H1 (cell line): ENCODE measurements around the gene TMPRSS9. TPM values are rescaled to one million over a fixed set of nuclear protein-coding genes. Genes with fewer than 3 reads are reported as not detected.

Experiments used
- CTCF ChIA-PET: fragments of 300-600 bp; sonication (Branson Sonifier 250); formaldehyde crosslinking; loops from one replicate; lab custom pipeline; 2021; ENCODE audit not compliant: partially characterized antibody; lab: Charles Lee
- POLR2A ChIA-PET: fragments of 300-600 bp; sonication (Branson Sonifier 250); formaldehyde crosslinking; loops from one replicate; lab custom pipeline; 2021; ENCODE audit warnings: inconsistent platforms; ENCODE audit not compliant: partially characterized antibody; lab: Charles Lee
- DNase-seq, 2 experiments: peaks; one replicate each; pipeline versions ENCODE4 v3.0.0 to v3.0.0-alpha.2; 2010 to 2022; ENCODE audit warnings: low spot score in 2 of 2, low read depth in 1 of 2, mixed read lengths in 1 of 2
- FAIRE-seq: peaks from 2 replicates; lab custom pipeline; 2011; peaks lifted over from hg19 to GRCh38; lab: Jason Lieb, UNC
- H2AFZ ChIP-seq: 2 replicates; pipeline ENCODE4 v1.8.1; 2012; ENCODE audit warnings: low read length, inconsistent platforms
- H2AK5ac ChIP-seq: 2 replicates; pipeline ENCODE4 v1.6.1; 2013; ENCODE audit warnings: low read depth, low read length
- H2BK120ac ChIP-seq: replicated peaks from 2 replicates; pipeline ENCODE3; 2013; ENCODE audit warnings: low read depth, low read length, inconsistent platforms
- H2BK12ac ChIP-seq: 2 replicates; pipeline ENCODE4 v1.6.1; 2013; ENCODE audit warnings: low read depth, low read length
- H2BK15ac ChIP-seq: 2 replicates; pipeline ENCODE4 v1.6.1; 2013; ENCODE audit warnings: low read length
- H2BK20ac ChIP-seq: 2 replicates; pipeline ENCODE4 v1.6.1; 2013; ENCODE audit warnings: low read length
- H2BK5ac ChIP-seq: 2 replicates; pipeline ENCODE4 v1.6.1; 2013; ENCODE audit warnings: low read depth, low read length
- H3K14ac ChIP-seq: 2 replicates; pipeline ENCODE4 v1.6.1; 2013; ENCODE audit warnings: inconsistent platforms; ENCODE audit not compliant: insufficient read length
- H3K18ac ChIP-seq: 2 replicates; pipeline ENCODE4 v1.6.1; 2013; ENCODE audit warnings: low read length; ENCODE audit errors: extremely low read depth
- H3K23ac ChIP-seq: 2 replicates; pipeline ENCODE4 v1.6.1; 2013; ENCODE audit warnings: inconsistent platforms; ENCODE audit not compliant: insufficient read length
- H3K23me2 ChIP-seq: 2 replicates; pipeline ENCODE4 v1.6.1; 2013; ENCODE audit warnings: low read depth, low read length
- H3K27ac ChIP-seq: 2 replicates; pipeline ENCODE4 v1.6.1; 2011; ENCODE audit warnings: low read depth, low read length, inconsistent platforms
- H3K27me3 ChIP-seq, 4 experiments: replicated peaks in 1 of 4; 1 replicate in 1 of 4; 2 replicates in 3 of 4; pipeline versions ENCODE4 v1.6.1 to v1.8.1; 2011 to 2013; ENCODE audit warnings: low read length in 3 of 4, mild to moderate bottlenecking in 3 of 4, inconsistent platforms in 2 of 4, mixed read lengths in 2 of 4, moderate library complexity in 1 of 4; ENCODE audit not compliant: control insufficient read depth in 3 of 4, insufficient read depth in 3 of 4; ENCODE audit errors: extremely low read depth in 1 of 4
- H3K36me3 ChIP-seq, 4 experiments: 2 replicates each; pipeline versions ENCODE4 v1.6.1 to v1.8.1; 2011 to 2013; ENCODE audit warnings: mild to moderate bottlenecking in 4 of 4, low read length in 3 of 4, moderate library complexity in 2 of 4, control low read depth in 1 of 4, inconsistent platforms in 1 of 4; ENCODE audit not compliant: insufficient read depth in 4 of 4, control insufficient read depth in 2 of 4
- H3K4ac ChIP-seq: replicated peaks from 2 replicates; pipeline ENCODE3; 2013; ENCODE audit warnings: low read length, low read depth, mixed read lengths, inconsistent platforms; ENCODE audit not compliant: insufficient read length
- H3K4me1 ChIP-seq, 4 experiments: replicated peaks in 1 of 4; 1 replicate in 1 of 4; 2 replicates in 3 of 4; pipeline versions ENCODE4 v1.6.1 to v1.8.1; 2011 to 2013; ENCODE audit warnings: low read length in 3 of 4, inconsistent platforms in 2 of 4, mixed read lengths in 1 of 4; ENCODE audit not compliant: insufficient read depth in 4 of 4, control insufficient read depth in 3 of 4
- H3K4me2 ChIP-seq, 2 experiments: 2 replicates each; pipeline versions ENCODE4 v1.6.1 to v1.8.1; 2011 to 2013; ENCODE audit warnings: low read depth in 2 of 2, low read length in 2 of 2, control low read depth in 1 of 2, inconsistent platforms in 1 of 2, mild to moderate bottlenecking in 1 of 2; ENCODE audit not compliant: insufficient read depth in 1 of 2
- H3K4me3 ChIP-seq, 4 experiments: fragments of 200-600, 300-600 bp in 1 of 4; sonication (generic), shearing (Covaris generic), sonication (Bioruptor Twin) in 1 of 4; 2 replicates each; pipeline versions ENCODE4 v1.5.1 to v1.8.1; 2011 to 2016; ENCODE audit warnings: low read length in 4 of 4, low read depth in 3 of 4, control low read depth in 2 of 4, inconsistent platforms in 2 of 4, mild to moderate bottlenecking in 2 of 4, mixed read lengths in 1 of 4, moderate library complexity in 1 of 4; ENCODE audit not compliant: insufficient read depth in 2 of 4; ENCODE audit errors: extremely low read depth in 1 of 4
- H3K56ac ChIP-seq: replicated peaks from 2 replicates; pipeline ENCODE3; 2013; ENCODE audit warnings: low read depth, mild to moderate bottlenecking, mixed read lengths, low read length, inconsistent platforms; ENCODE audit not compliant: insufficient read length
- H3K79me1 ChIP-seq: 2 replicates; pipeline ENCODE4 v1.6.1; 2013; ENCODE audit warnings: low read depth, low read length, control low read depth
- H3K79me2 ChIP-seq, 2 experiments: 2 replicates each; pipeline versions ENCODE4 v1.6.1 to v1.8.1; 2012 to 2013; ENCODE audit warnings: low read length in 2 of 2, mild to moderate bottlenecking in 2 of 2, inconsistent platforms in 1 of 2; ENCODE audit not compliant: insufficient read depth in 2 of 2, control insufficient read depth in 1 of 2
- H3K9ac ChIP-seq, 4 experiments: replicated peaks in 1 of 4; 1 replicate in 1 of 4; 2 replicates in 3 of 4; pipeline versions ENCODE4 v1.6.1 to v1.8.1; 2011 to 2013; ENCODE audit warnings: low read depth in 3 of 4, low read length in 3 of 4, control low read depth in 2 of 4, mild to moderate bottlenecking in 2 of 4, moderate library complexity in 2 of 4, inconsistent platforms in 1 of 4; ENCODE audit errors: extremely low read depth in 1 of 4
- H3K9me3 ChIP-seq, 2 experiments: 2 replicates each; pipeline versions ENCODE4 v1.6.1 to v1.8.1; 2012 to 2013; ENCODE audit warnings: mild to moderate bottlenecking in 2 of 2, moderate library complexity in 2 of 2, control low read depth in 1 of 2, inconsistent platforms in 1 of 2, low read depth in 1 of 2, low read length in 1 of 2, mixed read lengths in 1 of 2; ENCODE audit not compliant: insufficient read depth in 2 of 2
- H4K20me1 ChIP-seq, 2 experiments: replicated peaks in 1 of 2; 2 replicates each; pipeline versions ENCODE3 to v1.8.1; 2011 to 2013; ENCODE audit warnings: inconsistent platforms in 2 of 2, low read length in 2 of 2, mild to moderate bottlenecking in 1 of 2; ENCODE audit not compliant: insufficient read depth in 2 of 2, control insufficient read depth in 1 of 2
- H4K5ac ChIP-seq: 2 replicates; pipeline ENCODE4 v1.6.1; 2013; ENCODE audit warnings: low read length, low read depth, mixed read lengths, inconsistent platforms; ENCODE audit not compliant: insufficient read length
- H4K8ac ChIP-seq: 2 replicates; pipeline ENCODE4 v1.8.0; 2013; ENCODE audit warnings: mild to moderate bottlenecking, moderate library complexity, low read length, inconsistent platforms; ENCODE audit not compliant: insufficient read depth; ENCODE audit errors: extremely low read depth
- H4K91ac ChIP-seq: replicated peaks from 2 replicates; pipeline ENCODE3; 2013; ENCODE audit warnings: low read length, mixed read lengths, inconsistent platforms; ENCODE audit not compliant: insufficient read length
- YY1 ChIP-seq: IDR thresholded peaks from 2 replicates; pipeline ENCODE4 v1.6.1; 2011; ENCODE audit warnings: low read depth, mild to moderate bottlenecking, low read length
- whole genome bisulfite sequencing, 2 experiments: shearing (Covaris generic) in 1 of 2; methylation state at CpG; one replicate each; pipeline versions ENCODE4 v1.1.6 to v1.1.7; 2013 to 2015; ENCODE audit warnings: low lambda C conversion rate in 2 of 2, mixed read lengths in 2 of 2, inconsistent platforms in 1 of 2, low coverage in 1 of 2, missing lambda C conversion rate in 1 of 2; ENCODE audit not compliant: insufficient replicate concordance in 2 of 2, insufficient coverage in 1 of 2, insufficient read length in 1 of 2; ENCODE audit errors: extremely low coverage in 1 of 2, missing lambda C conversion rate in 1 of 2; 5-methylcytosine and 5-hydroxymethylcytosine counted together
- polyA plus RNA-seq, 7 experiments: library from polyadenylated mRNA; depleted of rRNA in 3 of 7; stranded (reverse) in 5 of 7; unstranded in 2 of 7; fragments of >200 nt in 5 of 7; fragments of 200-250 nt in 2 of 7; gene quantifications; 1 replicate in 5 of 7; 2 replicates in 1 of 7; 4 replicates in 1 of 7; pipeline versions ENCODE4 v1.2.1 to v1.2.3, GENCODE V29; 2011 to 2013; ENCODE audit warnings: missing spikeins in 2 of 7, mixed read lengths in 2 of 7
- total RNA-seq: library from RNA; stranded (reverse); fragmentation: NEBNext Ultra II Directional; extraction: Animal tissue kit (Norgen Biotek cat#: 25700); gene quantifications from 2 replicates; pipeline ENCODE4 v1.2.1, GENCODE V29; 2021

TMPRSS9 gene
- total and polyA plus RNA-seq, 2 of the 8 experiments (the other 6 are each of a cell fraction or from before 2014, with no cell fraction given), result 0.15 to 0.19 TPM

- no peak overlapping the region for H2AK5ac ChIP-seq
- H3K4ac ChIP-seq, result no peak overlapping the region
- WGBS, 2 experiments, result 89% methylated on average over 25 of the region's 25 CpGs; no CpG with 5 or more reads in 1 of the 2 experiments
- H3K18ac ChIP-seq, result no peak overlapping the region
- no peak overlapping the region for H2BK120ac ChIP-seq
- H3K4me2 ChIP-seq, result no peak overlapping the region
- H3K9ac ChIP-seq, result no peak overlapping the region
- peaks cover 0 to 4% (median under 1%) of the 10 kb centered on the region in 4 experiments; a peak in 4 of 7 replicates for H3K4me1 ChIP-seq
- POLR2A ChIA-PET, result interaction anchor here (0.6 to 4.1 kb wide), 7 partner anchors 9 to 1531 kb away, joined by 3 to 29 read pairs (median 4); partner anchors contain the start of genes LSM7 and PEAK3
- H2BK20ac ChIP-seq, result no peak overlapping the region
- H3K23ac ChIP-seq, result no peak overlapping the region
- H3K27ac ChIP-seq, result no peak overlapping the region
- no peak overlapping the region for H2AFZ ChIP-seq
- no peak overlapping the region for H3K14ac ChIP-seq
- H2BK12ac ChIP-seq, result no peak overlapping the region
- H2BK15ac ChIP-seq, result no peak overlapping the region
- H4K5ac ChIP-seq, result no peak overlapping the region
- no peaks in the 10 kb centered on the region for H3K27me3 ChIP-seq
- H3K56ac ChIP-seq, result no peak overlapping the region
- H2BK5ac ChIP-seq, result no peak overlapping the region
- H3K79me1 ChIP-seq, result no peaks in the 10 kb centered on the region
- DNase-seq (no peak), FAIRE-seq (no peak)
- H3K36me3 ChIP-seq, result no peaks in the 10 kb centered on the region; a peak in 1 of 8 replicates
- no peak overlapping the region for H4K91ac ChIP-seq
- no peak for TF ChIP-seq YY1
- H3K79me2 ChIP-seq, result no peaks in the 10 kb centered on the region
- H3K9me3 ChIP-seq, result no peaks in the 10 kb centered on the region
- peaks cover 0 to 1% of the 10 kb centered on the region in 2 experiments for H4K20me1 ChIP-seq
- no peaks in the 10 kb centered on the region for H3K23me2 ChIP-seq
- no peak overlapping the region for H3K4me3 ChIP-seq
- no peak overlapping the region for H4K8ac ChIP-seq
- CTCF ChIA-PET, result interaction anchor here (1.0 to 9.8 kb wide), 11 partner anchors 9 to 104 kb away, joined by 3 to 106 read pairs (median 7); partner anchors contain the start of genes LSM7, PEAK3, PLEKHJ1 and SPPL2B
Measured at GRCh38 chr19:2317756-2318155, 42.3 kb upstream of the TMPRSS9 start.
